IMR-90 (cell line): ENCODE results near the gene TMEM37. TPM values are rescaled to one million over a fixed set of nuclear protein-coding genes. Genes with fewer than 3 reads are reported as not detected.

Experiments
- ATAC-seq: fragments of 200-7000 bp; cut with Tn5 transposase; 2 replicates; pipeline ENCODE4 v1.9.1; 2020; ENCODE audit warnings: low read depth, mild to moderate bottlenecking, moderate library complexity
- BruUV-seq: library from RNA; stranded (reverse); fragments of 400-500 nt; replicated peaks from 2 replicates; lab custom pipeline; 2021; lab: Mats Ljungman, UMichigan
- CTCF ChIA-PET: fragments of 300-600 bp; formaldehyde crosslinking; extraction: SDS; loops from one replicate; lab custom pipeline; 2021; ENCODE audit warnings: antibody characterized with exemption; lab: Yijun Ruan, JAX
- POLR2A ChIA-PET: fragments of 300-600 bp; sonication (Branson Sonifier 250); formaldehyde crosslinking; loops from one replicate; lab custom pipeline; 2022; ENCODE audit warnings: antibody characterized with exemption; ENCODE audit not compliant: unreplicated experiment; lab: Charles Lee
- DNase-seq: peaks from one replicate; pipeline ENCODE4 v3.0.0; 2013
- H2AFZ ChIP-seq: replicated peaks from 2 replicates; pipeline ENCODE3; 2013; ENCODE audit warnings: low read length, mild to moderate bottlenecking; ENCODE audit not compliant: poor library complexity
- H2AK5ac ChIP-seq: 2 replicates; pipeline ENCODE4 v1.6.1; 2013; ENCODE audit warnings: low read depth, low read length, inconsistent platforms
- H2AK9ac ChIP-seq: replicated peaks from 2 replicates; pipeline ENCODE3; 2013; ENCODE audit warnings: mild to moderate bottlenecking, low read depth, low read length, moderate library complexity; ENCODE audit not compliant: poor library complexity
- H2BK120ac ChIP-seq: 2 replicates; pipeline ENCODE4 v1.6.1; 2013; ENCODE audit warnings: low read depth, low read length, inconsistent platforms
- H2BK15ac ChIP-seq: 3 replicates; pipeline ENCODE4 v1.6.1; 2013; ENCODE audit warnings: low read depth, low read length, inconsistent platforms
- H2BK20ac ChIP-seq: 2 replicates; pipeline ENCODE4 v1.6.1; 2013; ENCODE audit warnings: low read depth, mild to moderate bottlenecking, inconsistent platforms, low read length, moderate library complexity
- H2BK5ac ChIP-seq: 2 replicates; pipeline ENCODE4 v1.6.1; 2013; ENCODE audit warnings: mild to moderate bottlenecking, low read depth, low read length, inconsistent platforms; ENCODE audit not compliant: poor library complexity, severe bottlenecking
- H3K14ac ChIP-seq: replicated peaks from 2 replicates; pipeline ENCODE4 v1.6.1; 2013; ENCODE audit warnings: low read depth, low read length, inconsistent platforms
- H3K18ac ChIP-seq: 2 replicates; pipeline ENCODE4 v1.6.1; 2013; ENCODE audit warnings: low read depth, low read length, control low read depth
- H3K23ac ChIP-seq: 2 replicates; pipeline ENCODE4 v1.6.1; 2013; ENCODE audit warnings: low read depth, low read length, inconsistent platforms
- H3K27ac ChIP-seq: 2 replicates; pipeline ENCODE4 v1.5.1; 2013; ENCODE audit warnings: mild to moderate bottlenecking, control low read depth, low read length; ENCODE audit not compliant: insufficient read depth
- H3K27me3 ChIP-seq: 2 replicates; pipeline ENCODE4 v1.6.1; 2013; ENCODE audit warnings: low read length; ENCODE audit not compliant: control insufficient read depth, insufficient read depth
- H3K36me3 ChIP-seq: 2 replicates; pipeline ENCODE4 v1.6.1; 2013; ENCODE audit warnings: low read length, mixed read lengths; ENCODE audit not compliant: control insufficient read depth, insufficient read depth
- H3K4ac ChIP-seq: 2 replicates; pipeline ENCODE4 v1.6.1; 2013; ENCODE audit warnings: low read depth, low read length, inconsistent platforms
- H3K4me1 ChIP-seq: 2 replicates; pipeline ENCODE4 v1.6.1; 2013; ENCODE audit warnings: low read length, mixed read lengths; ENCODE audit not compliant: control insufficient read depth, insufficient read depth
- H3K4me2 ChIP-seq: 2 replicates; pipeline ENCODE4 v1.6.1; 2013; ENCODE audit warnings: low read depth, mild to moderate bottlenecking, control low read depth, low read length, moderate library complexity
- H3K4me3 ChIP-seq: 2 replicates; pipeline ENCODE4 v1.5.1; 2013; ENCODE audit warnings: low read depth, mild to moderate bottlenecking, control low read depth, low read length, moderate library complexity; ENCODE audit not compliant: insufficient read depth
- H3K56ac ChIP-seq: 2 replicates; pipeline ENCODE4 v1.6.1; 2013; ENCODE audit warnings: low read length, inconsistent platforms; ENCODE audit not compliant: insufficient read depth; ENCODE audit errors: extremely low read depth
- H3K79me1 ChIP-seq, 2 experiments: 2 replicates each; pipeline ENCODE4 v1.6.1; 2013; ENCODE audit warnings: low read length in 2 of 2, inconsistent platforms in 1 of 2, low read depth in 1 of 2
- H3K9ac ChIP-seq: 2 replicates; pipeline ENCODE4 v1.6.1; 2013; ENCODE audit warnings: low read depth, low read length, control low read depth
- H3K9me1 ChIP-seq: 2 replicates; pipeline ENCODE4 v1.6.1; 2013; ENCODE audit warnings: low read length, inconsistent platforms; ENCODE audit not compliant: insufficient read depth
- H3K9me3 ChIP-seq: 2 replicates; pipeline ENCODE4 v1.6.1; 2013; ENCODE audit warnings: low read length; ENCODE audit not compliant: control insufficient read depth, insufficient read depth
- H4K20me1 ChIP-seq: 2 replicates; pipeline ENCODE4 v1.6.1; 2013; ENCODE audit warnings: low read length, inconsistent platforms; ENCODE audit not compliant: insufficient read depth
- H4K5ac ChIP-seq: 2 replicates; pipeline ENCODE4 v1.6.1; 2013; ENCODE audit warnings: mild to moderate bottlenecking, low read depth, low read length, control low read depth
- H4K8ac ChIP-seq, 2 experiments: 2 replicates each; pipeline ENCODE4 v1.6.1; 2013; ENCODE audit warnings: low read depth in 2 of 2, low read length in 2 of 2, control low read depth in 1 of 2, inconsistent platforms in 1 of 2
- H4K91ac ChIP-seq: 2 replicates; pipeline ENCODE4 v1.6.1; 2013; ENCODE audit warnings: low read depth, low read length, inconsistent platforms; ENCODE audit not compliant: insufficient read depth
- CHD1 ChIP-seq: IDR thresholded peaks from 2 replicates; pipeline ENCODE4 v1.6.1; 2012; ENCODE audit warnings: low read depth, low read length, improper control_type of control experiment
- ELK1 ChIP-seq: fragments of 150-350 bp; IDR thresholded peaks from 2 replicates; pipeline ENCODE4 v1.6.1; 2016; ENCODE audit warnings: low read depth, mild to moderate bottlenecking, low read length, moderate library complexity, borderline replicate concordance
- FOS ChIP-seq: fragments of 150-350 bp; IDR thresholded peaks from 2 replicates; pipeline ENCODE4 v1.6.1; 2016; ENCODE audit warnings: low read depth, low read length
- MAFK ChIP-seq: IDR thresholded peaks from 2 replicates; pipeline ENCODE4 v1.6.1; 2012; ENCODE audit warnings: low read depth, low read length, improper control_type of control experiment
- MAZ ChIP-seq: IDR thresholded peaks from 2 replicates; pipeline ENCODE4 v1.6.1; 2012; ENCODE audit warnings: low read depth, mild to moderate bottlenecking, low read length, improper control_type of control experiment, moderate library complexity, borderline replicate concordance
- NFE2L2 ChIP-seq: fragments of 150-350 bp; IDR thresholded peaks from 2 replicates; pipeline ENCODE4 v1.6.1; 2016; ENCODE audit warnings: low read depth, mild to moderate bottlenecking, low read length
- POLR2A ChIP-seq: IDR thresholded peaks from 2 replicates; pipeline ENCODE4 v1.6.1; 2012; ENCODE audit warnings: mild to moderate bottlenecking, low read depth, low read length
- RAD21 ChIP-seq: IDR thresholded peaks from 2 replicates; pipeline ENCODE4 v1.6.1; 2012; ENCODE audit warnings: low read length, improper control_type of control experiment
- RCOR1 ChIP-seq: IDR thresholded peaks from 2 replicates; pipeline ENCODE4 v1.6.1; 2012; ENCODE audit warnings: mild to moderate bottlenecking, low read length, improper control_type of control experiment; ENCODE audit not compliant: insufficient replicate concordance
- SMC3 ChIP-seq: fragments of 150-350 bp; IDR thresholded peaks from 2 replicates; pipeline ENCODE4 v1.6.1; 2016; ENCODE audit warnings: low read depth, mild to moderate bottlenecking, antibody characterized with exemption, low read length, moderate library complexity
- USF2 ChIP-seq: fragments of 150-350 bp; IDR thresholded peaks from 2 replicates; pipeline ENCODE4 v1.6.1; 2017; ENCODE audit warnings: mild to moderate bottlenecking, antibody characterized with exemption, low read length, low read depth
- WGBS, 2 experiments: methylation state at CpG; one replicate each; pipeline versions ENCODE4 v1.1.5 to v1.1.7; 2013; ENCODE audit warnings: missing lambda C conversion rate in 2 of 2; ENCODE audit not compliant: insufficient read length in 1 of 2; ENCODE audit errors: extremely low coverage in 2 of 2; 5-methylcytosine and 5-hydroxymethylcytosine counted together
- dilution Hi-C: fragments of 300-500 bp; cut with HindIII; formaldehyde crosslinking; loops from one replicate; pipeline ENCODE4 v1.14.3; 2018; ENCODE audit warnings: low sequenced_read_pairs; ENCODE audit not compliant: unreplicated experiment
- in situ Hi-C: fragments of 300-500 bp; cut with MboI; formaldehyde crosslinking; loops from 3 replicates; pipeline ENCODE4 v1.14.3; 2019; ENCODE audit warnings: low sequenced_read_pairs, inconsistent platforms, mixed read lengths
- intact Hi-C: fragments of 100-400 bp; cut with micrococcal nuclease; formaldehyde crosslinking; loops from 2 replicates; pipeline ENCODE4 v1.10.0; 2022
- polyA plus RNA-seq, 3 experiments: library from polyadenylated mRNA; depleted of rRNA; stranded (reverse); fragments of >200 nt; gene quantifications; 2 replicates each; pipeline ENCODE4 v1.2.3, GENCODE V29; 2012; ENCODE audit warnings: low replicate concordance in 1 of 3
- total RNA-seq: library from RNA; depleted of rRNA; stranded (reverse); fragments of >200 nt; gene quantifications from 2 replicates; pipeline ENCODE4 v1.2.3, GENCODE V29; 2012

Gene TMEM37
- total and polyA plus RNA-seq, 2 of the 4 experiments (the other 2 are of a cell fraction): under 0.01 to 0.39 TPM

GRCh38 chr2:119438726-119439284 lies 7.2 kb downstream of the TMEM37 start:
- in situ Hi-C loops: no loop called here
- DNase-seq: no peak
- ChIA-PET CTCF (no interaction called here), POLR2A (no interaction called here)
- no peak overlapping the region for H3K18ac ChIP-seq
- no peak overlapping the region for H2BK120ac ChIP-seq
- BruUV-seq: no TSS peak
- H3K23ac ChIP-seq: no peak overlapping the region
- no peaks in the 10 kb centered on the region for H3K36me3 ChIP-seq
- H4K91ac ChIP-seq: no peak overlapping the region
- H3K27me3 ChIP-seq: peaks cover 27% of the 10 kb centered on the region
- no peak overlapping the region for H2BK5ac ChIP-seq
- no peak overlapping the region for H2BK15ac ChIP-seq
- H3K56ac ChIP-seq: no peak overlapping the region
- H3K14ac ChIP-seq: no peak overlapping the region
- no peak overlapping the region for H2BK20ac ChIP-seq
- ATAC-seq: no peak
- intact Hi-C loops: no loop called here
- no peaks in the 10 kb centered on the region for H3K4me1 ChIP-seq
- H4K20me1 ChIP-seq: no peaks in the 10 kb centered on the region
- H3K9me3 ChIP-seq: no peaks in the 10 kb centered on the region
- H2AFZ ChIP-seq: no peak overlapping the region
- no peaks in the 10 kb centered on the region for H3K9me1 ChIP-seq
- H4K5ac ChIP-seq: no peak overlapping the region
- H3K4ac ChIP-seq: no peak overlapping the region
- TF ChIP-seq RCOR1 (no peak), CHD1 (no peak), USF2 (no peak), MAZ (no peak), ELK1 (no peak), SMC3 (no peak), RAD21 (no peak), MAFK (no peak), NFE2L2 (no peak), POLR2A (no peak), FOS (no peak)
- no peak overlapping the region for H3K9ac ChIP-seq
- dilution Hi-C loops: no loop called here
- no peak overlapping the region for H3K4me3 ChIP-seq
- H3K4me2 ChIP-seq: no peak overlapping the region
- H2AK9ac ChIP-seq: no peak overlapping the region
- no peak overlapping the region for H2AK5ac ChIP-seq
- no CpG with 5 or more reads among the region's 6 CpGs for WGBS, 2 experiments
- no peaks in the 10 kb centered on the region for H3K79me1 ChIP-seq
- H4K8ac ChIP-seq: no peak overlapping the region
- H3K27ac ChIP-seq: no peak overlapping the region
